HCT116 (cell line): ENCODE data around the gene GRM5.

Experiments used
- CTCF ChIP-seq, 3 experiments: fragments of 200-600 bp in 1 of 3; sonication (generic) in 1 of 3; IDR thresholded peaks in 2 of 3; conservative IDR thresholded peaks in 1 of 3; 2 replicates each; pipeline ENCODE4 v1.5.1; 2012 to 2017; ENCODE audit warnings: low read depth in 2 of 3, low read length in 2 of 3, antibody characterized with exemption in 1 of 3, borderline replicate concordance in 1 of 3, control low read depth in 1 of 3, mild to moderate bottlenecking in 1 of 3, mixed read lengths in 1 of 3, mixed run types in 1 of 3, moderate library complexity in 1 of 3; ENCODE audit not compliant: insufficient read depth in 1 of 3
- EGR1 ChIP-seq: IDR thresholded peaks from 2 replicates; pipeline ENCODE4 v1.6.1; 2012; ENCODE audit warnings: low read depth
- EZH2 ChIP-seq: fragments of 200-600 bp; sonication (generic); IDR thresholded peaks from 2 replicates; pipeline ENCODE4 v1.6.1; 2017; ENCODE audit warnings: antibody characterized with exemption, mixed run types
- EZH2phosphoT487 ChIP-seq: fragments of 200-600 bp; IDR thresholded peaks from 2 replicates; pipeline ENCODE4 v1.6.1; 2018; ENCODE audit warnings: antibody characterized with exemption, borderline replicate concordance
- FOSL1 ChIP-seq: IDR thresholded peaks from 2 replicates; pipeline ENCODE4 v1.6.1; 2012; ENCODE audit warnings: low read depth
- JUND ChIP-seq: IDR thresholded peaks from 2 replicates; pipeline ENCODE4 v1.6.1; 2012
- POLR2A ChIP-seq: IDR thresholded peaks from 2 replicates; pipeline ENCODE4 v1.7.0; 2011; ENCODE audit warnings: borderline replicate concordance; ENCODE audit not compliant: insufficient read depth, insufficient read length; ENCODE audit errors: extremely low read depth
- POLR2AphosphoS5 ChIP-seq: IDR thresholded peaks from 2 replicates; pipeline ENCODE4 v1.6.1; 2011; ENCODE audit warnings: mild to moderate bottlenecking, low read depth, low read length, moderate library complexity
- REST ChIP-seq: IDR thresholded peaks from 2 replicates; pipeline ENCODE4 v1.6.1; 2012; ENCODE audit warnings: low read depth
- TCF7L2 ChIP-seq: IDR thresholded peaks from 2 replicates; pipeline ENCODE4 v1.7.0; 2011; ENCODE audit warnings: borderline replicate concordance, inconsistent platforms; ENCODE audit not compliant: insufficient read depth, insufficient read length; ENCODE audit errors: extremely low read depth
- YY1 ChIP-seq: IDR thresholded peaks from 2 replicates; pipeline ENCODE4 v1.6.1; 2011; ENCODE audit warnings: low read length, low read depth, moderate library complexity, mild to moderate bottlenecking; ENCODE audit not compliant: insufficient replicate concordance; ENCODE audit errors: extremely low read depth
- ZBTB33 ChIP-seq: IDR thresholded peaks from 2 replicates; pipeline ENCODE4 v1.6.1; 2011; ENCODE audit warnings: mild to moderate bottlenecking, low read length, moderate library complexity; ENCODE audit not compliant: insufficient replicate concordance; ENCODE audit errors: extremely low read depth
- TF ChIP-seq, protein P1 (sequence below): IDR thresholded peaks from 2 replicates; pipeline ENCODE4 v1.6.1; 2012

GRCh38 chr11:88594274-88594950, 471.4 kb downstream of the GRM5 start:
- TF ChIP-seq EZH2phosphoT487 (no peak), CTCF (IDR thresholded peaks at IDR 0.05 in 2 of 3, conservative IDR thresholded peaks at IDR 0.05 in 1 of 3; ENCODE audit: borderline replicate concordance in 1 of 3, insufficient read depth in 1 of 3, low read depth in 2 of 3, low read length in 2 of 3) (no peak), JUND (no peak), POLR2A (no peak), REST (no peak), EGR1 (no peak), EZH2 (no peak), FOSL1 (no peak), YY1 (no peak), TCF7L2 (no peak), ZBTB33 (no peak), POLR2AphosphoS5 (no peak)
- TF ChIP-seq, protein P1, sequence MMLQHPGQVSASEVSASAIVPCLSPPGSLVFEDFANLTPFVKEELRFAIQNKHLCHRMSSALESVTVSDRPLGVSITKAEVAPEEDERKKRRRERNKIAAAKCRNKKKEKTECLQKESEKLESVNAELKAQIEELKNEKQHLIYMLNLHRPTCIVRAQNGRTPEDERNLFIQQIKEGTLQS = no peak
